Brain microvascular endothelial cell (primary cell): ENCODE data around the gene MEAK7.

Experiments used
- DNase-seq: peaks from one replicate; pipeline ENCODE4 v3.0.0-alpha.2; 2020
- H3K27ac ChIP-seq: fragments of 250-450 bp; sonication (Bioruptor Pico); 2 replicates; pipeline ENCODE4 v1.5.1; 2020; ENCODE audit warnings: mild to moderate bottlenecking, moderate library complexity
- H3K27me3 ChIP-seq: fragments of 250-450 bp; sonication (Bioruptor Pico); replicated peaks from 2 replicates; pipeline ENCODE4 v1.5.1; 2020; ENCODE audit warnings: mild to moderate bottlenecking
- H3K36me3 ChIP-seq: fragments of 250-450 bp; sonication (Bioruptor Pico); replicated peaks from 2 replicates; pipeline ENCODE4 v1.5.1; 2020; ENCODE audit warnings: mild to moderate bottlenecking
- H3K4me3 ChIP-seq: 2 replicates; pipeline ENCODE4 v1.5.1; 2011; ENCODE audit warnings: low read depth, mild to moderate bottlenecking, control low read depth, low read length, moderate library complexity
- CTCF ChIP-seq: IDR thresholded peaks from 2 replicates; pipeline ENCODE4 v1.5.1; 2011; ENCODE audit warnings: low read depth, mild to moderate bottlenecking, moderate library complexity, low read length, control low read depth, inconsistent platforms; ENCODE audit errors: missing control alignments
- in situ Hi-C: cut with HindIII; loops from 2 replicates; pipeline ENCODE4 v1.10.0; 2017; ENCODE audit warnings: low sequenced_read_pairs, low pct_ligation_motif_present

Gene MEAK7

GRCh38 chr16:84463221-84463620 is 41.2 kb downstream of the MEAK7 start:
- no peak for DNase-seq
- in situ Hi-C loops, result no loop called here
- peaks cover 6% of the 10 kb centered on the region for H3K36me3 ChIP-seq
- H3K4me3 ChIP-seq, result no peak overlapping the region
- no peak overlapping the region for H3K27ac ChIP-seq
- H3K27me3 ChIP-seq, result no peaks in the 10 kb centered on the region
- TF ChIP-seq CTCF, result no peak

- H3K36me3 ChIP-seq, result peaks cover 6% of the 10 kb centered on the region
- no peaks in the 10 kb centered on the region for H3K27me3 ChIP-seq
- H3K4me3 ChIP-seq, result no peak overlapping the region
- in situ Hi-C loops, result no loop called here
- no peak overlapping the region for H3K27ac ChIP-seq
- DNase-seq, result no peak
- no peak for TF ChIP-seq CTCF
Measured at GRCh38 chr16:84462296-84463210, 41.9 kb downstream of the MEAK7 start.

GRCh38 chr16:84461413-84462295 is 42.8 kb downstream of the MEAK7 start:
- Histone ChIP-seq H3K4me3 (no peak overlapping the region), H3K36me3 (peaks cover 2% of the 10 kb centered on the region), H3K27me3 (no peaks in the 10 kb centered on the region), H3K27ac (no peak overlapping the region)
- in situ Hi-C loops, result no loop called here
- no peak for DNase-seq
- TF ChIP-seq CTCF, result no peak

GRCh38 chr16:84461029-84461412 is 43.4 kb downstream of the MEAK7 start:
- no peak for TF ChIP-seq CTCF
- in situ Hi-C loops, result no loop called here
- no peak for DNase-seq
- Histone ChIP-seq H3K36me3 (peaks cover 2% of the 10 kb centered on the region), H3K4me3 (no peak overlapping the region), H3K27ac (no peak overlapping the region), H3K27me3 (no peaks in the 10 kb centered on the region)

GRCh38 chr16:84460406-84461028 is 43.9 kb downstream of the MEAK7 start:
- no peak for TF ChIP-seq CTCF
- DNase-seq, result no peak
- Histone ChIP-seq H3K27me3 (no peaks in the 10 kb centered on the region), H3K4me3 (no peak overlapping the region), H3K27ac (no peak overlapping the region), H3K36me3 (peaks cover 2% of the 10 kb centered on the region)
- in situ Hi-C loops, result no loop called here
